GM19193 (cell line): ENCODE results near the gene PPTC7.
A peak's percentile ranks its signal among the peaks of the same experiment; 100 is the strongest.

ENCODE experiments used
- POLR2A ChIP-seq: IDR thresholded peaks from 4 replicates; pipeline ENCODE4 v1.6.1; 2011; ENCODE audit not compliant: insufficient read depth, insufficient read length; ENCODE audit errors: extremely low read depth

PPTC7 gene

GRCh38 chr12:110591451-110592051 lies 8.4 kb upstream of the PPTC7 start:
- no peak for TF ChIP-seq POLR2A

DNA sequence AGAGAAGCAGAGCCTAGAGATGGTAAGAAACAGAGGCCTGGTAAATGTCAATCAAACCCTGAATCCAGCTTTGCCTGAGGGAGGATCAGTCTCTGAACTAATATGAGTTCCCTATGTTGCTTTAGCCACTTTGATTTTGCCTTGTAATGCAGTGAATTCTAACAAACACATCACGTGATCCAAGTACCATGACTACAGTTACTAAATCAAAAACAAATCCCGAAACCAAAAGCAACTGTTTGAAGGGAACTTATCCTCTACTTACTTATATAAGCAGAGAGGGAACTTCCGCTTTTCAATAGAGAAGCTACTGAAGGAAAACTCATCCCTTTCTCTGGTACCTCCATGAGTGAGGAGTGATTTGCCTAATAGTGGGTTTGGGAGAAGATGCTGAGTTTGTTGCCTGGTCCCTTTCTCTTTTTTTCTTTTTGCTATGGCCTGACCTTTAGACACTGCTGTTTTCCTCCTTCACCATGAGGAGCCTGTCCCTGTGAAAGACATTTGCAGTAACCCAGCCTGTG lies 7.7 kb upstream of the PPTC7 start:
- no peak for TF ChIP-seq POLR2A

DNA sequence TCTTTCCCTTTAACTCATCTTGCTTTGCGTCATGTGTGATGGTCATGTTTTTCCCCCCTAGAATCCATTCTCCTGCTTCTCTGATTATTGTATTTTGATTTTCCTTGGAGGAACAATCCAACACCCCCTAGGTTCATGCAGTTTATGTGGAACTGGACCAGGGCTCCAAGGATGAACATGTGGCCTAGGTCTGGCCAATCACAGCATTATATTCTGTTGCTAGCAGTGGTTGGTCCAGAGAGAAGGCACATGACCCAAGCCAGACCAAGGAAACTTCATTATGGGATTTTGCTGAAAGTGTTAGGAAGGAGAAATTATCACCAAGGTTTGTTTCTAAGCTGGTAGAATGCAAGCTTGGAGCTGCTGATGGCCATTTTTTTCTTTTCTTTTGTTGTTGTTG lies 6.9 kb upstream of the PPTC7 start:
- TF ChIP-seq POLR2A = no peak

- no peak for TF ChIP-seq POLR2A
These were observed 2.2 kb upstream of the PPTC7 start for GRCh38 chr12:110585231-110585799.

GRCh38 chr12:110582276-110583136 lies 612 bp downstream of the PPTC7 start:
- TF ChIP-seq POLR2A = peak; percentile 43

GRCh38 chr12:110581931-110582275 lies 1.2 kb downstream of the PPTC7 start:
- no peak for TF ChIP-seq POLR2A

- TF ChIP-seq POLR2A = no peak
These were observed 3.4 kb downstream of the PPTC7 start for GRCh38 chr12:110579535-110580253.

GRCh38 chr12:110578694-110579534 lies 4.2 kb downstream of the PPTC7 start:
- TF ChIP-seq POLR2A = no peak

DNA sequence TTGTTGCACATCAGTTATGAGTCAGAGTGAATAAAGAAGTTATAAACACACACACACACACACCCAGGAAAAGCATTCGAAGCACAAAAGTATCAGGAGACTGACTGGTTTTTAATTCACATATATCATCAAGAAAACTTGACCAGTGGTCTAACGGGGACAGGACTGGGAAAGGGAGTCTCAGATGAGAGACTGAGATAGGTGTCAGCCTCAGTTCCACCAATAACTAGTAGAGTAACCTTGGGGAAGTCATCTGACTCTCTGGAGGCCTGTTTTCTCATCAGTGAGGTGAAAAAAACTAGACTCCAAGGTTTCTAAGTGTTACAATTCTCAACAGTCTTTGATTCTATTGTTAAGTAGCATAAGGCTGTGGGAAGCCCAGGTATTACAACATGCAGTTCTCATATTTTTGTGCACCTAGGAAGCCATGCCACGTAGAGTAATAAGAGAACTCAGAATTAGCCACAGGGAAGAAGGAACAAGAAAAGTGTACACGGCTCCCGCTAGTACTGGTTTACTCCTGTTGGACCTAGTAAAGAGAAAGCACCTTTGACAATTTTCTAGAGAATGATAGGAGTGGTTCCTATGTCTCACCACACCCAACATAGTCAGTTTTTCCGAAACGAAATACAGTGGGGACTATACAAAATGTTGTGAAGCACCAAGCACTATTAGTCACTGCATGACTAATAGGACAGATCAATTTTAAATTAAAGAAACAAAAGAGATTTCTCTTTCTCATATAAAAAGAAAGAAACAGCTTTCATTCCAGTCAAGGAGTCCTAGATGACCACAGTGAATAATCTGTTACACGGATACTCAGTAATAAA lies 5.0 kb downstream of the PPTC7 start:
- TF ChIP-seq POLR2A = no peak

GRCh38 chr12:110576504-110576903 lies 6.6 kb downstream of the PPTC7 start:
- no peak for TF ChIP-seq POLR2A

- no peak for TF ChIP-seq POLR2A
These were observed 7.8 kb downstream of the PPTC7 start for GRCh38 chr12:110575326-110575725.

DNA sequence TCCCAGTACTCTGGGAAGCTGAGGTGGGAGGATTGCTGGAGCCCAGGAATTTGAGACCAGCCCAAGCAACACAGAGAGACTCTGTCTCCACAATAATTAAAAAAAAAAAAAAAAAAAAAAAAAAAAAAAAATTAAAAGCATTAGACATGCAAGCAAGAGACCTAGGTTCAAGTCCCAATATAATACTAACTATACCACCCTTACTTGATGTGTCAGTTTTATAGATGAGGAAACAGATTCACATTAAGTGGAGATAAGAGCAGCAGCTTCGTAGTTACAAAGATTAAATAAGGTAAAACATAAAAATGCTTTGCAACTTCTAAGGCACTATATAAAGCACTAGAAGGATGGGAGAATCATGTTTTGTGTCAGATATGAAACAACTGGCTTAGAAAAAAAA lies 9.1 kb downstream of the PPTC7 start:
- no peak for TF ChIP-seq POLR2A

DNA sequence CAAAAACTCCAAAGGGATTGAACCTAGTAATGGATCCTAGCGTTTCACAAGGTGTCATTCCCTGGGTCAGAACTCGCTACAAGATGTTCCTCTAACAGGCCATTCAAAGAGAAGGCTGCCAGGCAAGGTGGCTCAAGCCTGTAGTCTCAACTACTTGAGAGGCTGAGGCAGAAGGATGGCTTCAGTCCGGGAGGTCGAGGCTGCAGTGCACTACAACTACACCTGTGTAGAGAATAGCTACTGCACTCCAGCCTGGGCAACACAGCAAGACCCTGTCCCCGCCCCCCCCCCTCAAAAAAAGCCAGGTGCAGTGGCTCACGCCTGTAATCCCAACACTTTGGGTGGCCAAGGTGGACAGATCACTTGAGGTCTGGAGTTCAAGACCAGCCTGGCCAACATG lies 14.4 kb downstream of the PPTC7 start:
- no peak for TF ChIP-seq POLR2A

DNA sequence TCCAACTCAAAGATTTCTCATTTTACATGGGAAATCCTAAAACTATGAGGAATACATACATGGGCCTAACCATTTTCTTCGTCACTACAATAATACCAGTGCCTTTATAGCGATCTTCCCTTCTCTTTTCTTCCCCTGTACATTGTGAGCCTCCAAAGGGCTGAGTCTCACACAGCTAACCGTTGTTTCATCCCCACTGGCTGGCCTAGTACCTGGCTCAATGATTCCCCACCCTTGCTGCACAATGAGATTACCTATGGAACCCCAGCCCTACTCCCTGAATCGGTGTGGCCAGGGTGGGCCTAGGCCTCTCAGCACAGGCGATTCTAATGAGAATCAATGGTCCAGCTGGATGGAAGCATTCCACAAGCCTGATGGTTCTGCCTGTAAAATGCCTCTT lies 16.1 kb downstream of the PPTC7 start:
- no peak for TF ChIP-seq POLR2A
